Mucosa of descending colon (tissue), 3 donors: ENCODE results near the gene FPR3. TPM values are rescaled to one million over a fixed set of nuclear protein-coding genes. Genes with fewer than 3 reads are reported as not detected.

Source experiments
- ATAC-seq: fragments of 200-7000 bp; cut with Tn5 transposase; one replicate; pipeline ENCODE4 v1.9.1; 2020; ENCODE audit warnings: mild to moderate bottlenecking, moderate library complexity
- DNase-seq, 3 donors: peaks; one replicate each; pipeline ENCODE4 v3.0.0-alpha.2; 2020
- H3K36me3 ChIP-seq: fragments of 200-600 bp; one replicate; pipeline ENCODE4 v1.8.0; 2021; ENCODE audit warnings: low read depth, mild to moderate bottlenecking
- H3K4me1 ChIP-seq: fragments of 200-600 bp; one replicate; pipeline ENCODE4 v1.8.0; 2021; ENCODE audit warnings: low read depth, mild to moderate bottlenecking
- H3K4me3 ChIP-seq: fragments of 200-600 bp; one replicate; pipeline ENCODE4 v1.8.0; 2021; ENCODE audit warnings: mild to moderate bottlenecking
- H3K9me3 ChIP-seq: fragments of 200-600 bp; one replicate; pipeline ENCODE4 v1.8.0; 2021; ENCODE audit warnings: mild to moderate bottlenecking
- CTCF ChIP-seq: fragments of 200-600 bp; IDR thresholded peaks from one replicate; pipeline ENCODE4 v1.8.0; 2022; ENCODE audit warnings: antibody characterized with exemption, mild to moderate bottlenecking
- intact Hi-C, 2 donors: fragments of 100-400 bp; cut with DNase I in 1 of 2; cut with micrococcal nuclease in 1 of 2; formaldehyde crosslinking; loops; one replicate each; pipeline versions ENCODE4 v1.11.0 to v1.11.1; 2022; cut with DNase I, micrococcal nuclease
- total RNA-seq, 3 donors: library from RNA; stranded (reverse); fragmentation: NEBNext Ultra II Directional in 2 of 3; extraction: Animal tissue kit (Norgen Biotek cat#: 25700) in 2 of 3; gene quantifications; one replicate each; pipeline versions ENCODE4 v1.2.1 to v1.2.4, GENCODE V29; 2021 to 2023
- donor health status: DM: no; HTN: no; CAD: no; lungs with moderate emphysema.
- donor health status: DM: no; HTN: no; CAD: no.
- donor health status: DM: no; HTN: yes; CAD: no.

The FPR3 gene
- total RNA-seq, 3 donors from 2014 or later = 3.6 to 9.8 (median 7.4) TPM

GRCh38 chr19:51784922-51785690, 9.9 kb upstream of the FPR3 start:
- peak in 1 of 3 donors; percentile 51 for DNase-seq
- intact Hi-C loops = no loop called here
- peak; percentile 63 for ATAC-seq
- no peaks in the 10 kb centered on the region for H3K4me1 ChIP-seq
- H3K9me3 ChIP-seq = no peaks in the 10 kb centered on the region
- no peak overlapping the region for H3K4me3 ChIP-seq
- TF ChIP-seq CTCF = no peak
- no peaks in the 10 kb centered on the region for H3K36me3 ChIP-seq

GRCh38 chr19:51786646-51787494, 8.1 kb upstream of the FPR3 start:
- intact Hi-C loops = no loop called here
- DNase-seq (no peak), ATAC-seq (no peak)
- TF ChIP-seq CTCF = no peak
- H3K4me1 ChIP-seq = no peaks in the 10 kb centered on the region
- no peaks in the 10 kb centered on the region for H3K9me3 ChIP-seq
- H3K36me3 ChIP-seq = no peaks in the 10 kb centered on the region
- no peak overlapping the region for H3K4me3 ChIP-seq

GRCh38 chr19:51788029-51788428, 6.9 kb upstream of the FPR3 start:
- Histone ChIP-seq H3K9me3 (no peaks in the 10 kb centered on the region), H3K4me3 (no peak overlapping the region), H3K36me3 (no peaks in the 10 kb centered on the region), H3K4me1 (no peaks in the 10 kb centered on the region)
- TF ChIP-seq CTCF = no peak
- DNase-seq = no peak
- no peak for ATAC-seq
- intact Hi-C loops = no loop called here

- no peak for TF ChIP-seq CTCF
- H3K36me3 ChIP-seq = no peaks in the 10 kb centered on the region
- no peaks in the 10 kb centered on the region for H3K4me1 ChIP-seq
- DNase-seq (no peak), ATAC-seq (no peak)
- intact Hi-C loops = no loop called here
- H3K9me3 ChIP-seq = no peaks in the 10 kb centered on the region
- H3K4me3 ChIP-seq = no peak overlapping the region
Measured at GRCh38 chr19:51789061-51789795, 5.7 kb upstream of the FPR3 start.

- DNase-seq = no peak
- no peaks in the 10 kb centered on the region for H3K9me3 ChIP-seq
- no peak for TF ChIP-seq CTCF
- ATAC-seq = no peak
- H3K4me1 ChIP-seq = no peaks in the 10 kb centered on the region
- intact Hi-C loops = no loop called here
- H3K4me3 ChIP-seq = no peak overlapping the region
- H3K36me3 ChIP-seq = no peaks in the 10 kb centered on the region
Measured at GRCh38 chr19:51792932-51793331, 2.0 kb upstream of the FPR3 start.
